BE2C (cell line): ENCODE results near the gene XG.

Experiments used
- DNase-seq: peaks from one replicate; pipeline ENCODE4 v3.0.0-alpha.2; 2020
- H3K27me3 ChIP-seq: fragments of 250-450 bp; sonication (Bioruptor Pico); 2 replicates; pipeline ENCODE4 v1.5.1; 2020; ENCODE audit warnings: mild to moderate bottlenecking
- H3K36me3 ChIP-seq: fragments of 250-450 bp; sonication (Bioruptor Pico); 2 replicates; pipeline ENCODE4 v1.5.1; 2020; ENCODE audit warnings: mild to moderate bottlenecking
- H3K4me1 ChIP-seq: fragments of 250-450 bp; sonication (Bioruptor Pico); 2 replicates; pipeline ENCODE4 v1.5.1; 2020
- H3K4me3 ChIP-seq: 2 replicates; pipeline ENCODE4 v1.5.1; 2011; ENCODE audit warnings: low read depth, low read length
- H3K9me3 ChIP-seq: fragments of 250-450 bp; sonication (Bioruptor Pico); 2 replicates; pipeline ENCODE4 v1.5.1; 2020
- TF ChIP-seq, protein P1 (sequence below): IDR thresholded peaks from 2 replicates; pipeline ENCODE4 v1.5.1; 2012; ENCODE audit warnings: mild to moderate bottlenecking, low read depth, low read length

The XG gene

DNA sequence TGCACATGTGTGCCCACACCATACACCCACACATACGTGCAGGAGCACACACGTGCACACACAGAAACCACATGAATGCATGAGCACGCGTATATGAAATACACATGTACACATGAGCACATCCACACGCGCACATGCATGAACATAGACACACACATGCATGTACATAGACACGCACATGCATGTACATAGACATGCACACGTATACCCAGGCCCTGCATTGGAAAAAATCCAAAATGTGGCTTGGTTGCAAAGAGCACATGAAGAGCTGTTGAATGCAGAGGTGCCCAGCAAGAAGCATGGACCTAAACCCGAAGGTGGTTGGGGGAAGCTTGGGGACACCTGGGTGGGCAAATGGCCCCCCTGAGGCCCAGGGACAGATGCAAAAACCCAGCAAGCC, 42.3 kb upstream of the XG start:
- H3K4me3 ChIP-seq: no peak overlapping the region
- TF ChIP-seq, protein P1, sequence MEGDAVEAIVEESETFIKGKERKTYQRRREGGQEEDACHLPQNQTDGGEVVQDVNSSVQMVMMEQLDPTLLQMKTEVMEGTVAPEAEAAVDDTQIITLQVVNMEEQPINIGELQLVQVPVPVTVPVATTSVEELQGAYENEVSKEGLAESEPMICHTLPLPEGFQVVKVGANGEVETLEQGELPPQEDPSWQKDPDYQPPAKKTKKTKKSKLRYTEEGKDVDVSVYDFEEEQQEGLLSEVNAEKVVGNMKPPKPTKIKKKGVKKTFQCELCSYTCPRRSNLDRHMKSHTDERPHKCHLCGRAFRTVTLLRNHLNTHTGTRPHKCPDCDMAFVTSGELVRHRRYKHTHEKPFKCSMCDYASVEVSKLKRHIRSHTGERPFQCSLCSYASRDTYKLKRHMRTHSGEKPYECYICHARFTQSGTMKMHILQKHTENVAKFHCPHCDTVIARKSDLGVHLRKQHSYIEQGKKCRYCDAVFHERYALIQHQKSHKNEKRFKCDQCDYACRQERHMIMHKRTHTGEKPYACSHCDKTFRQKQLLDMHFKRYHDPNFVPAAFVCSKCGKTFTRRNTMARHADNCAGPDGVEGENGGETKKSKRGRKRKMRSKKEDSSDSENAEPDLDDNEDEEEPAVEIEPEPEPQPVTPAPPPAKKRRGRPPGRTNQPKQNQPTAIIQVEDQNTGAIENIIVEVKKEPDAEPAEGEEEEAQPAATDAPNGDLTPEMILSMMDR: no peak
- H3K9me3 ChIP-seq: no peaks in the 10 kb centered on the region
- H3K27me3 ChIP-seq: no peaks in the 10 kb centered on the region
- H3K4me1 ChIP-seq: no peaks in the 10 kb centered on the region
- H3K36me3 ChIP-seq: no peaks in the 10 kb centered on the region
- DNase-seq: no peak

GRCh38 chrX:2710041-2710840, 41.6 kb upstream of the XG start:
- TF ChIP-seq, protein P1: no peak
- Histone ChIP-seq H3K4me3 (no peak overlapping the region), H3K4me1 (no peaks in the 10 kb centered on the region), H3K27me3 (no peaks in the 10 kb centered on the region), H3K9me3 (no peaks in the 10 kb centered on the region), H3K36me3 (no peaks in the 10 kb centered on the region)
- DNase-seq: no peak

DNA sequence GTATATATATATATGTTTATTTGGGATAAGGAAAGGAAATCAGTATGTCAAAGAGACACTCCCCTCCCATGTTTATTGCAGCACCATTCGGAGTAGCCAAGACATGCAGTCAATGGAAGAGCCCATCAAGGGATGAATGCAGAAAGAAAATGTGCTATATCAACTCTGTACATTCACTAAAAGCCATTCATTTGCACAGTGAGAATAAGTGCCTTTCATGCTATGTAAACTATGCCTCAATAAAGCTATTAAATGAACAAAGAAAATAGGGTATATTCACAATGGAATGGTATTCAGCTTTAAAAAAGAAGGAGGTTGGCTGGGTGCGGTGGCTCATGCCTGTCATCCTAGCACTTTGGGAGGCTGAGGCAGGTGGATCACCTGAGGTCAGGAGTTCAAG, 40.4 kb upstream of the XG start:
- no peak overlapping the region for H3K4me3 ChIP-seq
- H3K9me3 ChIP-seq: no peaks in the 10 kb centered on the region
- DNase-seq: no peak
- TF ChIP-seq, protein P1: no peak
- H3K27me3 ChIP-seq: no peaks in the 10 kb centered on the region
- no peaks in the 10 kb centered on the region for H3K36me3 ChIP-seq
- no peaks in the 10 kb centered on the region for H3K4me1 ChIP-seq

GRCh38 chrX:2712428-2712827, 39.4 kb upstream of the XG start:
- Histone ChIP-seq H3K36me3 (no peaks in the 10 kb centered on the region), H3K27me3 (no peaks in the 10 kb centered on the region), H3K4me3 (no peak overlapping the region), H3K9me3 (no peaks in the 10 kb centered on the region), H3K4me1 (no peaks in the 10 kb centered on the region)
- no peak for DNase-seq
- TF ChIP-seq, protein P1: no peak

- no peaks in the 10 kb centered on the region for H3K27me3 ChIP-seq
- H3K4me1 ChIP-seq: no peaks in the 10 kb centered on the region
Measured at GRCh38 chrX:2712890-2713840, 38.7 kb upstream of the XG start.

More at GRCh38 chrX:2712890-2713840, 38.7 kb upstream of the XG start:
- Histone ChIP-seq H3K9me3 (no peaks in the 10 kb centered on the region), H3K4me3 (no peak overlapping the region), H3K36me3 (no peaks in the 10 kb centered on the region)
- DNase-seq: no peak
- TF ChIP-seq, protein P1: no peak
